DMS 273 (cell line): ENCODE data around the gene PSMB4.
"Not testable (repeated sequence)": the region's sequence is repeated elsewhere in the genome, so short reads cannot be mapped to it uniquely, and the experiment has no call there.

Experiments
- DNase-seq: peaks from one replicate; lab custom pipeline; 2025; ENCODE audit not compliant: unreplicated experiment; lab: John Stamatoyannopoulos, UW

PSMB4 gene

DNA sequence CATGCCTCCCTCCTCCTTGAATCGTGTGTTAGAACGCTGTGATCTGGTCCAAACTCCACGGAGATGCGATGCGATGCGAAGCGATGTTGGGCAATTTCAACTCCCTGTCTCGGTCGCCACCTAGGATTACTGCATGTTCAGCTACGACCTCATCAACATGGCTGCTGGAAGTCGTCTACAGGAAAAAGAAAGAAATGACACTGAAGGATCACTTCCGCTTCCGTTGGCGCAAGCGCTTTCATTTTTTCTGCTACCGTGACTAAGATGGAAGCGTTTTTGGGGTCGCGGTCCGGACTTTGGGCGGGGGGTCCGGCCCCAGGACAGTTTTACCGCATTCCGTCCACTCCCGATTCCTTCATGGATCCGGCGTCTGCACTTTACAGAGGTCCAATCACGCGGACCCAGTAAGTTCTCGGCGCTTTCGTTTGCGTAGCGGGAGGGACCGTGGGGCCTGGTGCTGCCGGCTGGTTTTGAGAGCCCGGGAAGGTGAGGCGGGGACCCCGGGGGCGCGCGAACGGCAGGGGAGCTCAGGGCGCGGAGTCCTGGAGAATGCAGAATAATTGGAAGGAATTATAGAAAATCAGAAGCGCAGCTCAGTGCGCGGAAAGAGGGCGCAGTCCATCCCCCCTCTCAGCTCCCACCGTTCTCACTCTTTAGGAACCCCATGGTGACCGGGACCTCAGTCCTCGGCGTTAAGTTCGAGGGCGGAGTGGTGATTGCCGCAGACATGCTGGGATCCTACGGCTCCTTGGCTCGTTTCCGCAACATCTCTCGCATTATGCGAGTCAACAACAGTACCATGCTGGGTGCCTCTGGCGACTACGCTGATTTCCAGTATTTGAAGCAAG is at the start of gene PSMB4:
PSMB4 (plus strand) TSS at position 250 of the 848 bp plus-strand sequence; CDS start at position 265, 15 bp downstream.
- peak; percentile 100 for DNase-seq

DNA sequence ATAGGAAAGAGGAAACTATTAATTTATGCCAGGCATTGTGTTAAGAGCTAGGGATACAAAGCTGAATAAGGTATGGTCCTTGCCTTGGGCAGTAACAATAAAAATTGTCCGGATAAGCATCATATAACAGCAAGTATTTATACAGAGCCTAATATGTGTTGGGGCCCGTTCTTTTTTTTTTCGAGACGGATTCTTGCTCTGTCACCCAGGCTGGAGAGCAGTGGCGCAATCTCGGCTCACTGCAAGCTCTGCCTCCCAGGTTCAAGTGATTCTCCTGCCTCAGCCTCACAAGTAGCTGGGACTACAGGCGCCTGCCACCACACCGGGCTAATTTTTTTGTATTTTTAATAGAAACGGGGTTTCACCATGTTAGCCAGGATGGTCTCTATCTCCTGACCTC is 49.0 kb upstream of the PSMB4 start:
- not testable (repeated sequence) for DNase-seq

DNA sequence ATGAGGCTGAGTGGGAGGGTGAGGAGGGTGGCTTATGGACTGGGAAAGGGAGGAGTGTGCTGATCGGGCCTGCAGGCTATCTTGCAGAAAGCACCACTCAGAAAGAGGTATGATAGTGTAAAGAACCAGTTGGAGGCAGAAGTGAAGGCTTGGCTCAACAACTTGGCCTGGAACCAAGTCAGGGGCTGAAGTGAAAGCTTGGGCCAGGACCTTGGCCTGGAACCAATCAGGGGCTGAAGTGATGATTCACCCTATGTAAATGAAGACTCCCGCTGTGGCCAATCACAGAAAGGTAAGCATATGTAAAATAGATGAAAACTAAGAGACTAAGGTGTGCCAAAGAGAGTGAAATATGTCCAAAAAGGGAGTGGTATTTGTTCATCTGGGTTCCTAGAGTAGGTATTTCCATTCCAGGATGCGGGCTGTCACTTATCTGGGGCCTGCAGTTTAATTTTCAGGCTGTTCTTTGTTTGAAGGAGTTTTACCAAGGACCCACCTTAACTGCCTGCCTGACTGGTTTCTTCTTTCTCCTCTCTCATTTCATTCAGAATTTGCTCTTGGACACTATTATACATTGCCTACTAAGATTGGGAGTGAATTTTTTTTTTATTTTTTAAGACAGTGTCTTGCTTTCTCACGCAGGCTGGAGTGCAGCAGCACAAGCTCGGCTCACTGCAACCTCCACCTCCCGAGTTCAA is 47.2 kb upstream of the PSMB4 start:
- peak; percentile 96 for DNase-seq

DNA sequence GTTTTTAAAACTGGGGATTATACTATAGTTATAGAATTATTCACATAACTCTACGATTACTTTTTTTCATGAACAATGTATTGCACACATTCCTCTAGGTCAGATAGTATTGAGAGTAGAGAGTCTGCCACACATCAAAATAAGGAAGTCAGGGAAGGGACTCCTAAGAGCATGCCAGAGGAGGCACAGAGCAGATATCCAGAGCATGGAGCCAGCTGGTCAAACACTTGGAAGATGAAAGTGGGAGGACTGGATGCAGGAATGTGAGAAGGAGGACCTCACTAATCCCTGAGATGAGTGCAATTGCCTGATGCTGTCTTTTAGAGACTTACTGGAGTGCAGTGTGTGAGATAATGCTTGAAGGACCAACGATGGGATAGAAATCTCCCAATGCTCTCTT is 42.7 kb upstream of the PSMB4 start:
- no peak for DNase-seq

DNA sequence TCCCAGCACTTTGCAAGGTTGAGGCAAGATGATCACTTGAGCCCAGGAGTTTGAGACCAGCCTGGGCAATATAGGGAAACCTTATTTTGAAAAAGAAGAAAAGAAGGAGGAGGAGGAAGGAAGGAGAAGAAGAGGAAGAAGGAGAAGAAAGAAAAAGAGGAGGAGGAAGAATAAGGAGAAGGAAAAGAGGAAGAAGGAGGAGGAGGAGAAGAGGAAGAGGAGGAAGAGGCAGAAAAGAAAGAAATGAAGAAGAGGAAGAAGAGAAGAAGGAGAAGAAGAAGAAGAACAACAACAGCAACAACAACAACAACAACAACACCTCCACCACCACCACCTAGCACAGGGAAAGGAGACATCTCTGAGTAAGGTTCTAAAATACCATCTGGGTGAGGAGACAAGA is 37.5 kb upstream of the PSMB4 start:
- no peak for DNase-seq

DNA sequence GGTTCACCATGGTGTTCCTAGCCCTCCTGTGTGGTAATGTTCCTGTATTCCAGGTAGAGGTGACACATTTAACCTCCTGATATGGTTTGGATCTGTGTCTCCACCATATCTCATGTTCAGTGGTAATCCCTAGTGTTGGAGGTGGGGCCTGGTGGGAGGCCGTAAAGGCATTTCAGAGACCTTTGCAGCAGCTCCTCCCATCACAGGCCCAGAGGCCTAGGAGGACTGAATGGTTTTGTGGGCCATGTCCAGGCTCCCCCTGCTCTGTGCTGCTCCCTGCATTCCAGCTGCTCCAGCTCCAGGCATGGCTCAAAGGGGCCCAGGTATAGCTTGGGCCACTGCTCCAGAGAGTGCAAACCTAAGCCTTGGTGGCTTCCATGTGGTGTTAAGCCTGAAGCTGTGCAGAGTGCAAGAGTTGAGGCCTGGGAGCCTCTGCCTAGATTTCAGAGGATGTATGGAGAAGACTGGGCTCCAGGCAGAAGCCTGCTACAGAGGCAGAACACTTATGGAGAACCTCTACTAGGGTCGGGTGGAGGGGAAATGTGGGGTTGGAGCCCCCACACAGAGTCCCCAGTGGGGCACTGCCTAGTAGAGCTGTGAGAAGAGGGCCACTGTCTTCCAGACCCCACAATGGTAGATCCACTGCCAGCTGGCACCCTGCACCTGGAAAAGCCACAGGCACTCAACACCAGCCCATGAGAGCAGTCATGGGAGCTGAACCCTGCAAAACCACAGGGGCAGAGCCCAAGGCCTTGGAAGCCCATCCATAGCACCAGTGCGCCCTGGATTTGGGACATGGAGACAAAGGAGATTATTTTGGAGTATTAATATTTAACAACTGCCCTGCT is 36.8 kb upstream of the PSMB4 start:
- DNase-seq: no peak

DNA sequence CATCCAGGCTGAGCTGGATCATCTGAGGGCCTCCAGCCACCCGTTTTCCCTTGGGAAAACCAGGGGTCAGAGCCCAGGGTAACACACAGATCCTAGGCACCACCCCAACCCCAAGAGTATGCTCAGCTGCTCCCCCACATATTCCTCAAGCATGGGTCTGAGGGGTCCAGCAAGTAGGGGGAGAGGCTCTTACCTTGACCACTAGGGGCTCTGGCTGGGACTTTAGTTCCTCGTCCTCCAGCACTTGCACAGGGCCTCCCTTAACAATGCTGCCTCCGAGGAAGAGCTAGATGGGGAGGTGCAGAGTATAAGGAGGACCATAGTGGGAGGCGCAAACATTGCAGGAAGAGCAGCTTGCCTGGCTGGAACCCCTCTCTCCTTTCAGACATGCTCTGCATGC is 34.4 kb upstream of the PSMB4 start:
- no peak for DNase-seq

DNA sequence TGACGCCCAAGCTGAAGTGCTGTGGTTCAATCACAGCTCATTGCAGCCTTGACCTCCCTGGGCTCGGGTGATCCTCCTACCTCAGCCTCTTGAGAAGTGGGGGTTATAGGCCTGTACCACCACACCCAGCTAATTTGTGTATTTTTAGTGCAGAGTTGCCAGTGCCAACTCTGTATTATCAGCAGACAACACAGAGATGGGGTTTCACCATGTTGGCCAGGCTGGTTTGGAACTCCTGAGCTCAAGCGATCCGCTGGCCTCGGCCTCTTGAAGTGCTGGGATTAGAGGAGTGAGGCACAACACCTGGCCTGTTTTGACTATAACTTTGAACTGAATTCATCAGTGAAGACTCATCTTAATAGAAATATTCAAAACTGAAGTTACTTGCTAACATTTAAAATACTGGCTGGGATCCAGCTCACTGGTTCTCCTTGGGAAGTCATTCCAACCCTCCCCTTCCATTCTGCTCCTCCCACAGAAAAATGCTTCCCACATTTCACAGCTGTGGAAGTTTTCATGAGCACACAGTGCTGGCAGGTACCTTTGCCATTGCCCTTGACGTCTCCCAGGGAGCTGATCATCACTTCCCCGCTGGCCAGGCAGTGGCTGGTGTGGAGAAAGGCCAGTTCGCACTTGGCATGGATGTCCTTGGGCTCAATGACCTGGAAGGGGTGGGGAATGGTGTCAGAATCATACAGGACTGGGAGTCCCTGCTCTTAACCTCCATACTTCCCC is 31.5 kb upstream of the PSMB4 start:
- DNase-seq: no peak

DNA sequence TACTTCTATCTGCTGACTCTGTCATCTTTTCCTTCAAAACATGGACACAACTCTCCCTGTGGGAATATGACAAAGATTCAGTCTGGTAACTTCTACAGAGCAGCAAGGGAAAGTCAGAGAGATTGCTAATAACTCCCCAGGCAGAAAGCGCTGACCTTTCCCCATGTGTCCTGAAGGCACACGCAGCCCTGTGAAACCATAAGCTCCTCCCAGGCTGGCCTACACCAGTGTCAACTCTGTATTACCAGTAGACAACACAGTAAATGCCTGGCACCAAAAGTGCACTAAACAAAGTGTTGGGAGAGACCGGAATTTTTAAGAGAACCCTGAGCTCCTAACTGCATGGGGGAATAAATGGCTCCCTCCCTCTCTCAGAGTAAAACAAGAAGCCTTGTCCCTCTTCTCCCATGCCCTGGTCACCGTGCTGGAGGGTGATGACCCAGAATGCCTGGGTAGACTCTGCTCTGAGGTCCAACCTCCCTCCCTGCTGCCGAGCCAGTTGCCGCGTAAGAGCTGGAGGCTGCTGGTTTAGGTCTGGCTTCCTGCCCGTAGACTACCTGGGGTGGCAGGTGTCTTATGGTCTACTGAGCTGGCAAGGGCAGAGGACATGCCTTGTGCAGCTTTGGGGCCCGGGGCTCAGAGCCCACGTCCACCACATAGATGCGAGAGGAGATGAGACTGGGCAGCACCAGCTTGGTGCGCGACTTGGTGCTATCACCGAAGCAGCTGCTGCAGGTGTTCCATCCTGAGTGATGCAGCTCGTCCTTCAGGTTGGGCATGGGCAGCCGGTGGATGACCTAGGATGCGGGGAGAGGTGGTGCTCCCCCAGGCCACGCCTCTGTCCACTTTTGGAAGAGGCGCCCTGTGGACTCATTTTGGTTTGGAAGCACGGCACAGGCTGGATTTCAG is 30.7 kb upstream of the PSMB4 start:
- no peak for DNase-seq

DNA sequence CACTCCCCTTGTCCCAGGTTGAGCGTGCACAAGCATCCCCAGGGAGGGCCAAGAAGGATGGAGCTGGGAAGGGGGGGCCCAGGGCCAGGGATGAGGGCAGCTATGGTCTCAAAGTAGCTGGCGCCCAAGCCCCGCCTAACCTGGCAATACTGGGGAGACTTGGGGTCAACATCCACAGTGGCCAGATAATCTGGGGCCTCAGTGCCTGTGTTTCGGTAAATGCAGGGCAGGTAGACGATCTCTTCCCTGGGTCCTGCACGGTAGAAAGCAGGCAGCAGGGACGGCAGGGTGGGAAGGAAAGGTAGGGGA is 30.1 kb upstream of the PSMB4 start:
- DNase-seq: no peak

DNA sequence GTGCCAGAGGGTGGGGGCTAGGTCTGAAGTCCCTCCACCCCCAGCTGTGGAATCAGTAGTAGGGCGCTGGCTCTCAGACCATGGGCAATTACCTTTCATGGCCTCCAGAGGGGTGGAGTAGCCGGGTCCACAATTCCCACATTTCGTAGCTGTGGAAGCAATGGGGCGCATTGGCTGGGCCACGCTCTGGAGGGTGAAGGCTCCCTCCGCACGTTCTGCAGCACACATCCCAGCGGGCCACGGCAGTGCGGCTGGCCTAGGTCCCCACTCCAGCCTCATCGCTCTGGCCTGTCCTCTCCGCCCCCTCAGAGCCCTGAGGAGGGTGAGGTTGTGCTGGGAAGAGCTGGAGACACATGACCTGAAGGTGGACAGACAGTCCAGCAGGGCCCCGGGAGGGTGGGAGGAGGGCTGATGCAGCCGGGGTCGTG is 29.7 kb upstream of the PSMB4 start:
- DNase-seq: no peak

DNA sequence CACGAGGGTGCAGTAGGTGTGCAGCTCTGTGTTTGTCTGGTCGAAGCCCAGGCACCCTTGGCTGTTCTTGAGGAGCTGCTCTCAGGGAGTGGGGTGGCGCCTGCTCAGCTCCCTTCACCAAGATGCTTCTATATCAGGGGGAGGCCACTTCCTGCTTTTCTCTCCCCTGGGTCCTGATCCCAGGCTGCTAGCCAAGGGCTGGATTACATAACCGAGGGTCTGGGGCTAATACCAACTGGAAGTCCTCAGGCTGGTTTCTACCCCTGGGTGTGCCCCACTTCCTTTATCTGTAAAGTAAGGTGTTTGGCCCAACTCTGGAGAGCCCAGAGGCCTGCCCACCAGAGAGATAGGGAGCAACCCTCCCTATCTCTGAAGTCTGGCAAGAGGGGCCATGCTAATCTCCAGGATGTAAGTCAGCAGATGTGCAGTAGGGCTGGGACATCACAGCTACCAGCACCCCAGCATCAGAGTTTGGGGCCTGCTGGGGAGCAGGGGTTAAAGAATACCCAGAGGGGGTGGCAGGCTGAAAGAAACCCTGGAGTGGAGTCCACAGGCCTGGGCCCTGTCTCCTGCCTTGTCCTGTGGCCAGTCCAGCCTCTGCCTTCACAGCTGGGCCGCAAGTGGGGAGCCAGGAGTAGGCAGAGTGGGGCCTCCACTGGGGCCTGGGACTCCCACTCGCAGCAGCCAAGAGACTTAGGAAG is 29.0 kb upstream of the PSMB4 start:
- DNase-seq: peak; percentile 94

DNA sequence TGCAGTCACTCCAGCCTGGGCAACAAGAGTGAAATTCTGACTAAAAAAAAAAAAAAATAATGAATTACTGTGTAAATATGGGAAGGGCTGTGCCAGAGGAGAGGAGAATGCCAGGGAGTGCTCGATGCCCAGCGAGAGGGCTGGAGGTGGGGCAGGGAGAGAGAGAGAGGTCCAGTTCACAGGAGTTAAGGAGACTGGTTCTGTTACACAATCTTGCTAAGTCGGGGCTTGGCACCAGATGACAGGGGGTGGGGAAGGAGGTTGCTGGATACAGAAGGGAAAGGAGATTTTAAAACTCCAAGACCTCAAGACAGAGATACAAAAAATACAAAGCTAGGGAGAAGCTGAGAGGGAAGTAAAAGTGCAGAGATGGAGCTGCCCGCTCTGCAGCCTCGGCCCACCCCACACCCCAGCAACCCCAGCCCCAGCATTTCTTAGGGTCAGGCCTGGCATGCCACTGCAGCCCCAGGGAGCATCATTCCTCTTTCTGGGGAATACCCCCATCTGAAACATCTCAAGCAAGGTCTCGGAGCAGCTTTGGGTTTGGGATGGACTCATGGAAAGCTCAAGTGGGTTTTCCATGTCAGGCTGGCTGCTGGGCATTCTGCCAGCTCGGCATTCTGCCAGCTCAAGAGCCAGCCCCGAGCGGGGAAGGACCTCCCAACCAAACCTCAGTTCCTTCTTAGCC is 27.9 kb upstream of the PSMB4 start:
- peak; percentile 100 for DNase-seq

DNA sequence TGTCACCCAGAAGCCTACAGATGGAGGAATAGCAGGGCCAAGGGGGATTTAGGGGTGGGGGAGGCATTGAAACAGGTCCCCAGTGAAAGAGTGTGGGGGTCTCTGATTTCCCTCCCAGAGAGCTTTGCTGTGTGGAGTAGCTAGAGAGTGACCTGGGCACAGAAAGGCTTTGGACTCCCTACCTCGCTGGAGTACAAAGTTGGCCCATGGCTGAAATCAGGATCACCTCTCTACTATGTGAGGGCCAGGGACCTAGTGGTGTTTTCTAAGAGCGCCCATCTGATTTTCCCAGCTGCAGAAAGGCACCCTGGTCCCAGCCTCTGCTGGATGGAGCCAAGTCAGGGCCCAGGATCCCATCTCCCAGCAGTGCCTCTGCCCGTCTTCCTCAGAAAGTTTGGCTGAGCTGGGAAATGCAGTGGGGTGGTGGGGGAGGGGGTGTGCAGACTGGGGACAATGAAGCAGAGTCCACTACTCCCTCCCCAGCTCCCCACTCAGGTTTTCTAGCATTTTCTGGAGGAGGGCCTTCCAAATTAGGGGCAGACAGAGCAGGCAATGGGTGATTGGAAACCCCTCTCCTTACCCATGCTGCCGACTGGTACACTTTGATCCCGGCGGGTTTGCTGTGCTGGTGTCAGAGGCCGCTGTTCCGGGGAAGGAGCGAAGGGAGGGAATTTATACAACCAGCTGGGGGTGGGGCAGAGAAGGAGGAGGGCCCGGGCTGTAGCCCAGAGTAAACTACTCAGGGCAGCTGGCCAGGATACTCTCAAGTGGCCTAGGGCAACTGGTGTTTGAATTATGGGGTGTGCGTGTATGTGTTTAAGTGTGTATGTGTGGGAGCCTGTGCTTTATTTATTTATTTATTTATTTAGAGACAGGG is 27.1 kb upstream of the PSMB4 start, which contains the start of gene SELENBP1:
SELENBP1 (minus strand) TSS at position 648 of the 877 bp plus-strand sequence; CDS start at position 584, 64 bp downstream.
- DNase-seq: peak; percentile 100

DNA sequence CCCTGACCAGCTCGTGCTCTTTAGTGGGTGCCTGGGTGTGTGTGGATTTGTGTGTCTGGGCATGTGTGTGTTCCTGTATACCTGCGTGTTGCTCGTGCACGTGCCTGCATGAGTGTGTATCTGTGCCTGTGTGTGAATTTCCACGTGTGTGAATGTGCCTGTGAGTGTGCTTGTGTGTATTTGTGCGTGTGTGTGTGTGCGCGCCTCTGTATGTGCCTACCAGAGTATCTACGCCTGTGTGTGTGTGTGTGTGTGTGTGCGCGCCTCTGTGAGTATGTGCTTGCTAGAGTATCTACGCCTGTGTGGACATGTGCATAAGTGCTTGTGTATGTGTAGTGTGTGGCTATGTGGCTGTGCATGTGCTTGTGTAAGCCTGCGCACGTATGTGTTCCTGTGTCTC is 26.2 kb upstream of the PSMB4 start:
- DNase-seq: no peak

DNA sequence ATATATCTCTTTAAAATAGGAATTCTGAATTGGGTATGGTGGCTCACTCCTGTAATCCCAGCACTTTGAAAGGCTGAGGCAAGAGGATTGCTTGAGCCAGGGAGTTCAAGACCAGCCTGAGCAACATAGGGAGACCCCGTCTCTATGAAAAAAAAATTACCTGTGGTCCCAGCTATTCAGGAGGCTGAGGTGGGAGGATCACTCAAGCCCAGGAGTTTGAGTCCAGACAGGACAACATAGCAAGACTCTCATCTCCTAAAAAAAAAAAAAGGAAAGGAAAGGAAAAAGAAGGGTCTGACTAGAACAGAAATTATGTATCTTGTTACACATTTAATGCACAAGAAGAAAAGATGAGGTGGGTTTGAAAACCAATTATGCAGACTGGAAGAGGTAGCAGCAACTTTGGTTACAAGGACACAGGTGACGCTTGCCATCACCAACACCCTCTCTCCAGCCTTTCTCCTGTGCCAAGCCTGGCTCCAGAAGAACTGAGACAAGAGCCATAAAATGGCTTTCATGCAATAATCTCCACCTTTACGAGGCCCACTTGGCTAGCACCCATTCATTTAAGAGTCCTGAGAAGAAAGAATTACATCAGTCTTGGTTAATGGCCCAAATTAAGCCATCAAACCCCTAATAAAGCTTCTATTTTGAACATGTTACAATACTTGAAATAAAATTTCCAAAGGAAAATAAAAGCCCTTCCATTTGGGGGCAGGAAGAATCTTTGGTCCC is 22.1 kb upstream of the PSMB4 start:
- no peak for DNase-seq

DNA sequence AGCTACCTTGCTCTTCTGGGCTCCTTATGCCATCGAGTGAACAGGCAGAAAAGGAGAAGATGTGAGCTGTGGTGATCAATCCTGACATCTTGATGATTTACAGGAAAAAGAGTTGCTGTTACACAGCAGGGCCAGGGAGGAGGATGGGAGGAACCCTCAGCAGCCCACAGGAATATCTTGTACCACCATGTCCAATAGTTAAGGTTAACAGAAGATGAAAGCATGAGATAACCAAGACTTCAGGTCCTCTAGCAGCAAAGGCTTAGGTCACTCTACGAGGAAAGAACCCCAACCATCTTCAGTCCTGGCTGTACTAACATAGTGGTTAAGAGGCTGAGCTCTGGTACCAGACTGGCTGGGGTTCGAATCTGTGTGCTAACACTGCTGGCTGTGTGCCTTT is 14.8 kb upstream of the PSMB4 start:
- no peak for DNase-seq
